ENCODE measurements around the gene IPCEF1. TPM values are rescaled to one million over a fixed set of nuclear protein-coding genes. Genes with fewer than 3 reads are reported as not detected.
"Not testable (repeated sequence)": the region's sequence is repeated elsewhere in the genome, so short reads cannot be mapped to it uniquely, and the experiment has no call there.

IPCEF1 gene
- total RNA-seq, 1 experiment from 2014 or later = not detected

DNA sequence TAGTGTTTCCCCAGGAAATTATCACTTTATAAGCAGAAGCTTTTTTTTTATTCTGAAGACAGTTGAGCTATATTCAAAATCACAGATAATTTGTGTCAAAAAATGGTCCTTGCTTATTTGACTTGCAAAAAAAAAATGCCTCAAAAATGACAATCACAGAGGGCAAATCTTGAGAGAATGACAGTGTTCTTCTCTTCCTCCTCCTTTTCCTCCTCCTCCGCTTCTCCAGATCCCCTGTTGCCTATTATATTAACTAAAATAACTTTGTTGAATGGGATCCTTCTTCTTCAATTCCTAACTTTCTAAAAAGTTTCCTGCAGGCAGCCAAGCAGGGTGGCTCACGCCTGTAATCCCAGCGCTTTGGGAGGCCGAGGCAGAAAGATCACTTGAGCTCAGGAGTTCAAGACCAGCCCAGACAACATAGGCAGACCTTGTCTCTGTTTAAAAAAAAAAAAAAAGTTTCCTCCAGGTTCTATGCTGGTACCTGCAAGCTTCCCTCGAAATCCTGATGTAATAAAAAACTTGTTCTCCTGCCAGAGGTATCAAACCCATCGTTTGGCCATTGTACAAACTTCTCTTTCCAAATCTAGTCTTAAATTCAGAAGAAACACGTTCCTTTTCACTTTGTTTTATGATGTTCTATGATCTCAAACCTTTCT, 128.6 kb downstream of the IPCEF1 start:
- no peak for DNase-seq (ENCODE audit: low spot score)

DNA sequence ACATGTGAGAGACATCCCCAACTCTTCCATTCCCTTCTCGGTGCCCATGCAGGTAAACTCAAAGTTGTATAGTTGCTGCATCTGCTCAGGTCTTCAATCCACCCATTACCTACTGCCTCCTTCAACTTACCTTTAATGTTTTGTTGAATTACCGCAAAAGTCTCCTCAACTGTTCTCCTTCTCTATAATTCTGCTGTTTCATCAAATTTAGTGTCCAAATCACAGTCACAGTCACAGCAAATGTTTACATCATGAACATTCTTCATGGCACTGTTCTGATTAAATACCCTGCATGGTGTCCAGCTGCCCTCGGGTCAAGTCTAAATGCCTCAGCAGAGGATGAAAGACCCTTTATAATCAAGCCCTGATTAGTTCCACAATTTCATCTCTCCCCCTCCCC, 130.1 kb downstream of the IPCEF1 start:
- no peak for DNase-seq (ENCODE audit: low spot score)

DNA sequence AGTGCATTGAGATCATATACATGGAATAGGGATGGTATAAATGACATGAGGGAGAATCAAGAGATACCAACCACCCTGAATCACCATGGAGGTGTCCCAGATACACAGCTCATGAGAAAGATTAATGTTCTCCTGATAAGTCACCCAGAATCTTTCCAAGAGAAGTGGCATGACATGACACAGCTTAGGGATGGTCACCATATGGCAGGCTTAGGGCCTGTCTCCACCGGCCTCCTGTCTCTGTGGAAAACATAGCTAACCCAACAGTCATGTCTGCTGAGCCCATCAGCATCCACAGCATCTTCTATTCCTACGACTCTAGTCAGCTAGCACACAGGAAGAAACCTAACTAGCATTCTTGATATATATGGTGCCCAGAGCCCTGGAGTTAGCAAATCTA, 133.3 kb downstream of the IPCEF1 start:
- DNase-seq (ENCODE audit: low spot score) = no peak

DNA sequence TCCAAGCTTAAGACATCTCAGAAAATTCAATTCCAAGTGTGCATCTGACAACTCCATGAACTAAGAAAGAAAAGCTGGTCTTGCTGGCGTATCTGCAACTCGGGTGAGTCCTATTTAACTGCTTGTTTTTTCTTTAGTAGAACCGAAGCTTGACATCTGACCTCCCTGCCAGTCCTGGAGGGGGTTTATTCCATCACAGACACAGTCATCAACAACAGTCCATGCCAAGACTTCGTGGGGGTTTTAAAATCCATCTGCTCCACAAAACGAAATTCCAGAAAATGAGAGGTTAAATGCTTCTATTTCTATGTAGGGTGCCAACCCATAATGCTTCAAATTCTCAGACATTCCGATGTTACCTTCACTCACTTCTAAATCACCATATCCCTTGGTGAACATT, 133.9 kb downstream of the IPCEF1 start:
- DNase-seq (ENCODE audit: low spot score) = no peak

GRCh38 chr6:154219250-154219649, 137.4 kb downstream of the IPCEF1 start:
- no peak for DNase-seq (ENCODE audit: low spot score)

- no peak for DNase-seq (ENCODE audit: low spot score)
Observed at GRCh38 chr6:154218787-154219186, 137.8 kb downstream of the IPCEF1 start.

DNA sequence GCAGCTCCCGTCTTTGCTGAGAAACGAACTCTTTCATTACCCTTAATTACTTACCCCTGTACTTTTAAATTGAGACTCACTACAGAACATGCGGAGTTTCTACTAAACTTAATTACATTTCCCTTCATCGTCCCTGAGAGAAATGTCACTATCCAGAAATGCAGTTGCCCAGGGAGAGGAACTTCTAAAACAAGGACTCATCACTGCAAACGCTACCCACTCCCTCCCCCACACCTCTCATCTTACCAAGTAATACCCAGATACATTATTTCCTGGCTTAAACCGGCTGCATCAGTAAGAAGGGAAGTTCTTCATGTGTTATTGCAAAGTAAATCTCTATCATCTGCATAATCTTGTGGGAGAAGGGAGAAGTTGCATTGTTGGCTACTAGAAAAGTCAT, 138.3 kb downstream of the IPCEF1 start:
- DNase-seq (ENCODE audit: low spot score) = no peak

DNA sequence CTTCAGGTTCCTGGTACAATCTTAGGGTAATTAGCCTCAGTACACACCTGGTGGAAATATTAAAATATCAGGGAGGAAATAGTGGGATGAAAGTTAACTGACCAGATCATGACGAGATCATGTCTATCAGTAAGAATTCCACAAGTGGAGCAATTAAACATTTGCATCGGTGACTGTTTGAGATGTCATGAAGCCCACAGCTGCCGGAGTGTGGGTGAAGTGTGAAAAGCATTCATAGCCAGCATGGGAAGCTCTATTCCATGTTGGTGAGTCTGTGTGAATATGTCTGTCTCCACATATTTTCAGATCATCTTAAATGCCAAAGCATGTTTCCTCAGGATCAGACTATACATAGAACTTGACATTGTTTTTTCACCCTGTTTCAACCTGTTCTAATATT, 142.8 kb downstream of the IPCEF1 start:
- no peak for DNase-seq (ENCODE audit: low spot score)

GRCh38 chr6:154210678-154211077, 145.9 kb downstream of the IPCEF1 start:
- no peak for DNase-seq (ENCODE audit: low spot score)

- no peak for DNase-seq (ENCODE audit: low spot score)
Observed at GRCh38 chr6:154209555-154209954, 147.0 kb downstream of the IPCEF1 start.

GRCh38 chr6:154206996-154207395, 149.6 kb downstream of the IPCEF1 start:
- no peak for DNase-seq (ENCODE audit: low spot score)

GRCh38 chr6:154206141-154206540, 150.5 kb downstream of the IPCEF1 start:
- DNase-seq (ENCODE audit: low spot score) = no peak

- DNase-seq (ENCODE audit: low spot score) = no peak
Observed at GRCh38 chr6:154202958-154203357, 153.6 kb downstream of the IPCEF1 start.

GRCh38 chr6:154202339-154202738, 154.3 kb downstream of the IPCEF1 start:
- no peak for DNase-seq (ENCODE audit: low spot score)

- DNase-seq (ENCODE audit: low spot score) = not testable (repeated sequence)
Observed at GRCh38 chr6:154201688-154202087, 154.9 kb downstream of the IPCEF1 start.

- no peak for DNase-seq (ENCODE audit: low spot score)
Observed at GRCh38 chr6:154197196-154197860, 159.3 kb downstream of the IPCEF1 start.

GRCh38 chr6:154196333-154196885, 160.2 kb downstream of the IPCEF1 start:
- DNase-seq (ENCODE audit: low spot score) = no peak

GRCh38 chr6:154187714-154188113, 168.9 kb downstream of the IPCEF1 start:
- DNase-seq (ENCODE audit: low spot score) = no peak

GRCh38 chr6:154187203-154187602, 169.4 kb downstream of the IPCEF1 start:
- DNase-seq (ENCODE audit: low spot score) = no peak

DNA sequence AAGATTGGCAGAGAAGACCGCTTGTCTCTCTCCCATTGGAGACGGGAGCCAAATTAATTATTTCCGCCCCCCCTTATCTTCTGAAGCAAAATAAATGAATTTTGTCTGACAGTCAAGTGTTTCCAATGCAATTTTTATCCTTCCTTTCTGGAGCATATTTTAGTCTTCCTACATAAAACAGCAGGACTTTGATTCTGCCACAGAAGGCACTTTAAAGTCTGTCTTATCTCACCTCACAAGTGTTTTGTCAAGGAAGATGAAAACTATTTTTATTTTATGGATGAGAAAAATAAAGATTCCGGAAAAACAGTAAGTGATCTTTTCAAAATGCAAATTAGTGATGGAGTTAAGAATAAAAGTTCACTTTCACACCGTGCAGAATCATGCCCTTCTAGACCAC, 177.2 kb downstream of the IPCEF1 start:
- no peak for DNase-seq (ENCODE audit: low spot score)

- DNase-seq (ENCODE audit: low spot score) = not testable (repeated sequence)
Observed at GRCh38 chr6:154172393-154172792, 184.2 kb downstream of the IPCEF1 start.

DNA sequence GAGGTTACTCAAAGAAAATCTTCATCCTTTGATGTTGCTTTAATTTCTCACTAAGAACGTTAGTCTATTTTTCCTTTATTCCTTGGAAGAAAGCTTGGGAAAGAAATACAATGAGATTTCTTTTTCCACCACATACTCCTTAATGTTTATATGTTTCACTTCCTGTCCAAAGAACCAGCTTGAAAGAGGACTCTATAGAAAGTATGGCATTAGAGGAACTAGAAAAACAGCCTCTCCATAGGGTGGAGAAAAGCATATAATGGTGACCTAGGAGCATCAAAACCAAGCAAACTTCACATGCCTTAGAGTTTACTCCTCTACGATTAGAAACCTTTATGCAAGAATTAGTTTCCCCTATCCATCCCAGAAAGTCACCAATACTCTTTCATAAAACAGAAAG, 186.5 kb downstream of the IPCEF1 start:
- no peak for DNase-seq (ENCODE audit: low spot score)

DNA sequence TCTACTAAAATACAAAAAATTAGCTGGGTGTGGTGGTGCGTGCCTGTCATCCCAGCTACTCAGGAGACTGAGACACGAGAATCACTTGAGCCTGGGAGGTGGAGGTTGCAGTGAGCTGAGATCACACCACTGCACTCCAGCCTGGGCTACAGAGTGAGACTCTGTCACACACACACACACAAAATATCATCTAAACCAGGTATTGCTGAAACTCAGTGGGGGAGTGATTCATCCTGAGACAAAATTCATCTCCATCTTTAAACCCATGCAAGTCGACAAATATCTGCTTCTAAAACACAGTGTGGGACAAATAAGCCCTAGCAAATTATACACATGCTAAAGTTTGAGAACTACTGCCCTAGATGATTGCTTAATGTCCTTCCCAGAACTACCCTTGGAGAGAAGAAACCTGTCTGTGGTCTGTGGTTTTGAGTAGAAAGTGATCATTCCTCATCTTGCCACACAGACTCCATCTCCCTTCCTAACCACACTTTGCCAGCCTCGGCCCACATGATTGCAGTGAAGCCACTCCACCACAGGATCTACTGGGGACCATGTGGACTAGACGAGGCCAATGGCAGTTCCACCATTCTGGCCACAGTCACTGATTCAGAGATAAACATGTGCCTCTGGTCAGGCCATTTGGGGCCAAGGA, 187.3 kb downstream of the IPCEF1 start:
- DNase-seq (ENCODE audit: low spot score) = no peak

All from HT-29 (cell line).